Keratinocyte (primary cell): ENCODE results near the gene ATP6V0E1. TPM values are rescaled to one million over a fixed set of nuclear protein-coding genes. Genes with fewer than 3 reads are reported as not detected.

Source experiments
- DNase-seq: peaks from one replicate; pipeline ENCODE4 v3.0.0-alpha.2; 2011; ENCODE audit warnings: low read depth, missing footprints, low spot score
- FAIRE-seq: peaks from 2 replicates; lab custom pipeline; 2011; peaks lifted over from hg19 to GRCh38; lab: Jason Lieb, UNC
- H2AFZ ChIP-seq: 2 replicates; pipeline ENCODE4 v1.6.0; 2012; ENCODE audit warnings: low read length, control low read depth, inconsistent platforms; ENCODE audit not compliant: control insufficient read depth
- H3K27ac ChIP-seq: 2 replicates; pipeline ENCODE4 v1.5.1; 2011; ENCODE audit warnings: low read length; ENCODE audit not compliant: control insufficient read depth, insufficient read depth
- H3K27me3 ChIP-seq: 3 replicates; pipeline ENCODE4 v1.6.0; 2011; ENCODE audit warnings: low read length; ENCODE audit not compliant: control insufficient read depth, insufficient read depth; ENCODE audit errors: extremely low read depth
- H3K36me3 ChIP-seq, 2 experiments: 2 replicates in 1 of 2; 3 replicates in 1 of 2; pipeline ENCODE4 v1.5.1; 2011; ENCODE audit warnings: low read length in 2 of 2, mild to moderate bottlenecking in 1 of 2; ENCODE audit not compliant: control insufficient read depth in 2 of 2, insufficient read depth in 2 of 2; ENCODE audit errors: extremely low read depth in 1 of 2
- H3K4me1 ChIP-seq: 3 replicates; pipeline ENCODE4 v1.5.1; 2011; ENCODE audit warnings: low read length; ENCODE audit not compliant: control insufficient read depth, insufficient read depth; ENCODE audit errors: extremely low read depth
- H3K4me2 ChIP-seq: 3 replicates; pipeline ENCODE4 v1.6.0; 2011; ENCODE audit warnings: low read depth, low read length; ENCODE audit not compliant: control insufficient read depth, insufficient read depth; ENCODE audit errors: extremely low read depth
- H3K4me3 ChIP-seq, 3 experiments: fragments of 200-600 bp in 1 of 3; sonication (generic) in 1 of 3; 2 replicates in 2 of 3; 3 replicates in 1 of 3; pipeline ENCODE4 v1.5.1; 2011 to 2016; ENCODE audit warnings: low read length in 3 of 3, mild to moderate bottlenecking in 3 of 3, control low read depth in 2 of 3, inconsistent platforms in 1 of 3, low read depth in 1 of 3, mixed read lengths in 1 of 3, mixed run types in 1 of 3, moderate library complexity in 1 of 3; ENCODE audit not compliant: control insufficient read depth in 2 of 3, insufficient read depth in 2 of 3; ENCODE audit errors: extremely low read depth in 1 of 3
- H3K79me2 ChIP-seq: 2 replicates; pipeline ENCODE4 v1.6.0; 2012; ENCODE audit warnings: low read length; ENCODE audit not compliant: control insufficient read depth, insufficient read depth
- H3K9ac ChIP-seq: 3 replicates; pipeline ENCODE4 v1.6.0; 2011; ENCODE audit warnings: low read length; ENCODE audit not compliant: control insufficient read depth, insufficient read depth; ENCODE audit errors: extremely low read depth
- H3K9me1 ChIP-seq: 3 replicates; pipeline ENCODE4 v1.6.0; 2011; ENCODE audit warnings: low read length; ENCODE audit not compliant: control insufficient read depth, insufficient read depth; ENCODE audit errors: extremely low read depth
- H3K9me3 ChIP-seq: 2 replicates; pipeline ENCODE4 v1.5.1; 2012; ENCODE audit warnings: low read depth, low read length; ENCODE audit not compliant: control insufficient read depth
- H4K20me1 ChIP-seq: 3 replicates; pipeline ENCODE4 v1.6.0; 2011; ENCODE audit warnings: low read length; ENCODE audit not compliant: control insufficient read depth, insufficient read depth; ENCODE audit errors: extremely low read depth
- CTCF ChIP-seq, 3 experiments: IDR thresholded peaks in 1 of 3; conservative IDR thresholded peaks in 1 of 3; optimal IDR thresholded peaks in 1 of 3; 2 replicates in 2 of 3; 3 replicates in 1 of 3; pipeline versions ENCODE3 to v1.5.1; 2011; ENCODE audit warnings: low read length in 3 of 3, mild to moderate bottlenecking in 3 of 3, moderate library complexity in 2 of 3, control low read depth in 1 of 3, inconsistent platforms in 1 of 3; ENCODE audit not compliant: insufficient read depth in 2 of 3; ENCODE audit errors: extremely low read depth in 1 of 3
- EZH2 ChIP-seq: IDR thresholded peaks from one replicate; pipeline ENCODE4 v1.6.1; 2012; ENCODE audit warnings: inconsistent platforms, mild to moderate bottlenecking, low read length, moderate library complexity
- dilution Hi-C: fragments of 300-500 bp; cut with MboI; formaldehyde crosslinking; loops from one replicate; pipeline ENCODE4 v1.7.0; 2020; ENCODE audit warnings: low sequenced_read_pairs; ENCODE audit not compliant: extremely low pct_ligation_motif_present
- polyA plus RNA-seq, 5 experiments: library from polyadenylated mRNA; depleted of rRNA in 3 of 5; stranded (reverse) in 3 of 5; stranded (forward) in 1 of 5; unstranded in 1 of 5; fragments of >200 nt; gene quantifications; 1 replicate in 1 of 5; 2 replicates in 3 of 5; 3 replicates in 1 of 5; pipeline versions ENCODE4 v1.2.1 to v1.2.3, GENCODE V29; 2011 to 2012; ENCODE audit warnings: missing spikeins in 2 of 5, low read depth in 1 of 5, low replicate concordance in 1 of 5

Gene ATP6V0E1
- polyA plus RNA-seq, 1 donor (not counting 4 experiments of a cell fraction or from before 2014, with no cell fraction given): 533 TPM

- TF ChIP-seq CTCF (optimal IDR thresholded peaks at IDR 0.05 in 1 of 3, IDR thresholded peaks at IDR 0.05 in 1 of 3, conservative IDR thresholded peaks at IDR 0.05 in 1 of 3; ENCODE audit: extremely low read depth in 1 of 3, insufficient read depth in 2 of 3, low read length in 3 of 3) (no peak), EZH2 (no peak)
- Histone ChIP-seq H2AFZ (no peak overlapping the region), H3K9ac (no peak overlapping the region), H3K4me1 (peaks cover 7% of the 10 kb centered on the region), H3K4me3 (no peak overlapping the region), H3K27ac (no peak overlapping the region), H3K27me3 (no peaks in the 10 kb centered on the region), H4K20me1 (no peaks in the 10 kb centered on the region), H3K9me3 (no peaks in the 10 kb centered on the region), H3K4me2 (no peak overlapping the region), H3K79me2 (peaks cover 70% of the 10 kb centered on the region), H3K9me1 (no peaks in the 10 kb centered on the region), H3K36me3 (peaks cover 6 to 7% of the 10 kb centered on the region in 2 experiments)
- DNase-seq (no peak), FAIRE-seq (no peak)
- dilution Hi-C loops: no loop called here
Observed at GRCh38 chr5:172988276-172988675, 4.7 kb downstream of the ATP6V0E1 start.

GRCh38 chr5:172990776-172991175 lies 7.2 kb downstream of the ATP6V0E1 start:
- FAIRE-seq (no peak), DNase-seq (no peak)
- TF ChIP-seq CTCF (optimal IDR thresholded peaks at IDR 0.05 in 1 of 3, IDR thresholded peaks at IDR 0.05 in 1 of 3, conservative IDR thresholded peaks at IDR 0.05 in 1 of 3; ENCODE audit: extremely low read depth in 1 of 3, insufficient read depth in 2 of 3, low read length in 3 of 3) (no peak), EZH2 (no peak)
- dilution Hi-C loops: no loop called here
- no peak overlapping the region for H3K4me2 ChIP-seq
- H3K4me3 ChIP-seq: no peak overlapping the region
- H3K9me1 ChIP-seq: no peaks in the 10 kb centered on the region
- H3K4me1 ChIP-seq: peaks cover 1% of the 10 kb centered on the region
- H3K79me2 ChIP-seq: peaks cover 69% of the 10 kb centered on the region
- no peak overlapping the region for H2AFZ ChIP-seq
- H3K9me3 ChIP-seq: no peaks in the 10 kb centered on the region
- peaks cover 10 to 17% of the 10 kb centered on the region in 2 experiments for H3K36me3 ChIP-seq
- no peak overlapping the region for H3K27ac ChIP-seq
- no peaks in the 10 kb centered on the region for H4K20me1 ChIP-seq
- H3K27me3 ChIP-seq: no peaks in the 10 kb centered on the region
- no peak overlapping the region for H3K9ac ChIP-seq
